Lower lobe of right lung (tissue), 2 donors: ENCODE measurements around the gene BCO1. TPM values are rescaled to one million over a fixed set of nuclear protein-coding genes. Genes with fewer than 3 reads are reported as not detected.

Experiments used
- ATAC-seq, 2 donors: fragments of 200-7000 bp; cut with Tn5 transposase; one replicate each; pipeline ENCODE4 v1.9.1; 2020 to 2022; ENCODE audit warnings: mild to moderate bottlenecking in 2 of 2, moderate library complexity in 2 of 2
- DNase-seq: peaks from one replicate; pipeline ENCODE4 v3.0.0-alpha.2; 2020
- H3K27ac ChIP-seq: fragments of 200-600 bp; one replicate; pipeline ENCODE4 v1.8.0; 2022
- H3K27me3 ChIP-seq: fragments of 200-600 bp; one replicate; pipeline ENCODE4 v1.8.0; 2022; ENCODE audit warnings: low read depth
- H3K36me3 ChIP-seq: fragments of 200-600 bp; one replicate; pipeline ENCODE4 v1.8.0; 2022; ENCODE audit warnings: mild to moderate bottlenecking
- H3K4me1 ChIP-seq: fragments of 200-600 bp; one replicate; pipeline ENCODE4 v1.8.0; 2022
- H3K4me3 ChIP-seq: fragments of 200-600 bp; one replicate; pipeline ENCODE4 v1.8.0; 2022; ENCODE audit warnings: mild to moderate bottlenecking
- H3K9me3 ChIP-seq: fragments of 200-600 bp; one replicate; pipeline ENCODE4 v1.8.0; 2022
- intact Hi-C: fragments of 100-400 bp; cut with DNase I; formaldehyde crosslinking; loops from one replicate; pipeline ENCODE4 v1.11.0; 2022
- total RNA-seq: library from RNA; stranded (reverse); fragmentation: NEBNext Ultra II Directional; extraction: Animal tissue kit (Norgen Biotek cat#: 25700); gene quantifications from one replicate; pipeline ENCODE4 v1.2.1, GENCODE V29; 2021
- TF ChIP-seq, protein P1 (sequence below): fragments of 200-600 bp; IDR thresholded peaks from one replicate; pipeline ENCODE4 v1.8.0; 2022; ENCODE audit warnings: antibody characterized with exemption, mild to moderate bottlenecking
- donor health status: DM: no; HTN: yes; CAD: no; lungs with severe emphysema.

BCO1 gene
- total RNA-seq, 1 donor from 2014 or later, result 0.74 TPM

DNA sequence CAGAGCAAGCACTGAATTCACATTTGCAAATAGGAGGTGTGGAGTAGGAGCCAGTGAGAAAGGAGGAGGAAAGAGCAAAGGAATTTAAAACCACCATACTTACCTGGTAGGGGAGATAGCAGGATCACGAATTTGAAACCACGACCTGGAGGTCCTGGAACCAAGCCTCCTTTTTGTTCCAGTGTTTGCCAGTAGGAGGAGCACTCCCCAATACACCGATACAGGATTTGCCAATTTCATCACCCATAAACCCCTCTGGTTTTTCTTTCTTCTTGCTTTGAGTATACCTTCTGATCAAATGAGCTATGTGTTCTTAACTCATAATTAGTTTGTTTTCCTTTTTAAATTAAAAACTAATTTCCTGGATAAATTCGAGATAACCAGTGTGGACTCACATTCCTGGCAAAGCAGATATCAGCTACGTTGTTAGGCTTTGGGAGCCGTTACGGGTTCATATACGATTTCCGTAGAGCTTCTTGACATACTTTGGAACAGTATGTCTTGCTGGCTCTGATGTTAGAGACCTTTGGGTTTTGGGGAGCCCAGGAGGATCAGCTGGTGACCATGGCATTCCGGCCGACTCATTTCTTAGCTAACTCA, 22.7 kb downstream of the BCO1 start:
- H3K9me3 ChIP-seq, result no peaks in the 10 kb centered on the region
- H3K27ac ChIP-seq, result no peak overlapping the region
- H3K36me3 ChIP-seq, result no peaks in the 10 kb centered on the region
- H3K4me3 ChIP-seq, result no peak overlapping the region
- no peaks in the 10 kb centered on the region for H3K27me3 ChIP-seq
- TF ChIP-seq, protein P1, sequence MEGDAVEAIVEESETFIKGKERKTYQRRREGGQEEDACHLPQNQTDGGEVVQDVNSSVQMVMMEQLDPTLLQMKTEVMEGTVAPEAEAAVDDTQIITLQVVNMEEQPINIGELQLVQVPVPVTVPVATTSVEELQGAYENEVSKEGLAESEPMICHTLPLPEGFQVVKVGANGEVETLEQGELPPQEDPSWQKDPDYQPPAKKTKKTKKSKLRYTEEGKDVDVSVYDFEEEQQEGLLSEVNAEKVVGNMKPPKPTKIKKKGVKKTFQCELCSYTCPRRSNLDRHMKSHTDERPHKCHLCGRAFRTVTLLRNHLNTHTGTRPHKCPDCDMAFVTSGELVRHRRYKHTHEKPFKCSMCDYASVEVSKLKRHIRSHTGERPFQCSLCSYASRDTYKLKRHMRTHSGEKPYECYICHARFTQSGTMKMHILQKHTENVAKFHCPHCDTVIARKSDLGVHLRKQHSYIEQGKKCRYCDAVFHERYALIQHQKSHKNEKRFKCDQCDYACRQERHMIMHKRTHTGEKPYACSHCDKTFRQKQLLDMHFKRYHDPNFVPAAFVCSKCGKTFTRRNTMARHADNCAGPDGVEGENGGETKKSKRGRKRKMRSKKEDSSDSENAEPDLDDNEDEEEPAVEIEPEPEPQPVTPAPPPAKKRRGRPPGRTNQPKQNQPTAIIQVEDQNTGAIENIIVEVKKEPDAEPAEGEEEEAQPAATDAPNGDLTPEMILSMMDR, result peak; percentile 67
- DNase-seq, result no peak
- H3K4me1 ChIP-seq, result peaks cover 4% of the 10 kb centered on the region
- intact Hi-C loops, result no loop called here
- ATAC-seq, result peak in 1 of 2 donors; percentile 40

GRCh38 chr16:81263470-81264220, 25.2 kb downstream of the BCO1 start:
- Histone ChIP-seq H3K4me3 (no peak overlapping the region), H3K27me3 (no peaks in the 10 kb centered on the region), H3K9me3 (no peaks in the 10 kb centered on the region), H3K27ac (no peak overlapping the region), H3K36me3 (no peaks in the 10 kb centered on the region), H3K4me1 (peaks cover 7% of the 10 kb centered on the region)
- intact Hi-C loops, result no loop called here
- TF ChIP-seq, protein P1, result no peak
- DNase-seq (no peak), ATAC-seq (no peak)

- no peak overlapping the region for H3K27ac ChIP-seq
- H3K9me3 ChIP-seq, result no peaks in the 10 kb centered on the region
- no peaks in the 10 kb centered on the region for H3K27me3 ChIP-seq
- H3K4me1 ChIP-seq, result peaks cover 7% of the 10 kb centered on the region
- DNase-seq (no peak), ATAC-seq (no peak)
- intact Hi-C loops, result no loop called here
- no peaks in the 10 kb centered on the region for H3K36me3 ChIP-seq
- H3K4me3 ChIP-seq, result no peak overlapping the region
- TF ChIP-seq, protein P1, result no peak
Observed at GRCh38 chr16:81264386-81264785, 25.9 kb downstream of the BCO1 start.

DNA sequence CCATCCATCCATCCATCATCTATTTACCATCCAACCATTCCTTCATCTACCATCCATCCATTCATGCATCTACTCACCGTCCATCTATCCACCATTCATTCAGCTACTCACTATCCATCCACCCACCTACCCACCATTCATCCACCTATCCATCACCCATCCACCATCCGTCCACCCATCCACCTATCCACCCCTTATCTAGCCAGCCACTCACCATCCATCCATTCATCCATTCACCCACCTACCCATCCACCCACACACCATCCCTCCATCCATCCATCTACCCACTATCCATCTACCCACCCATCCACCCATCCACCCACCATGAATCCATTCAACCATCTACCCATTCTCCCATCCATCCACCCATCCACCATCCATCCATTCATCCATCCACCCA, 26.6 kb downstream of the BCO1 start:
- ATAC-seq (no peak), DNase-seq (no peak)
- peaks cover 7% of the 10 kb centered on the region for H3K4me1 ChIP-seq
- H3K36me3 ChIP-seq, result no peaks in the 10 kb centered on the region
- no peaks in the 10 kb centered on the region for H3K9me3 ChIP-seq
- intact Hi-C loops, result no loop called here
- no peaks in the 10 kb centered on the region for H3K27me3 ChIP-seq
- TF ChIP-seq, protein P1, result no peak
- H3K27ac ChIP-seq, result no peak overlapping the region
- H3K4me3 ChIP-seq, result no peak overlapping the region

- intact Hi-C loops, result no loop called here
- Histone ChIP-seq H3K27ac (no peak overlapping the region), H3K36me3 (no peaks in the 10 kb centered on the region), H3K4me1 (peaks cover 7% of the 10 kb centered on the region), H3K4me3 (no peak overlapping the region), H3K9me3 (no peaks in the 10 kb centered on the region), H3K27me3 (no peaks in the 10 kb centered on the region)
- DNase-seq (peak; percentile 66), ATAC-seq (peak; percentile 48 to 61)
- TF ChIP-seq, protein P1, result no peak
Observed at GRCh38 chr16:81265658-81266451, 27.4 kb downstream of the BCO1 start.
